PFSK-1 (cell line): ENCODE data around the gene KCNQ2.

ENCODE experiments used
- FOXP2 ChIP-seq: optimal IDR thresholded peaks from 2 replicates; pipeline ENCODE3; 2011; ENCODE audit warnings: borderline replicate concordance, control low read depth, inconsistent platforms; ENCODE audit not compliant: insufficient read depth; ENCODE audit errors: extremely low read length, extremely low read depth
- POLR2AphosphoS5 ChIP-seq: IDR thresholded peaks from 2 replicates; pipeline ENCODE4 v1.6.1; 2012; ENCODE audit warnings: low read depth, mild to moderate bottlenecking, control low read depth, low read length, moderate library complexity
- SIN3A ChIP-seq: IDR thresholded peaks from 2 replicates; pipeline ENCODE4 v1.6.1; 2012; ENCODE audit warnings: mild to moderate bottlenecking, low read length, moderate library complexity, borderline replicate concordance; ENCODE audit not compliant: insufficient read depth
- TAF1 ChIP-seq: IDR thresholded peaks from 2 replicates; pipeline ENCODE4 v1.6.1; 2012; ENCODE audit warnings: low read length, control low read depth, borderline replicate concordance; ENCODE audit not compliant: insufficient read depth
- TF ChIP-seq, protein P1 (sequence below), 2 experiments: IDR thresholded peaks; 2 replicates each; pipeline versions ENCODE4 v1.6.1 to v1.8.0; 2011 to 2012; ENCODE audit warnings: low read depth in 2 of 2, low read length in 2 of 2, control low read depth in 1 of 2, inconsistent platforms in 1 of 2, mild to moderate bottlenecking in 1 of 2, moderate library complexity in 1 of 2; ENCODE audit not compliant: insufficient read depth in 1 of 2

The KCNQ2 gene

DNA sequence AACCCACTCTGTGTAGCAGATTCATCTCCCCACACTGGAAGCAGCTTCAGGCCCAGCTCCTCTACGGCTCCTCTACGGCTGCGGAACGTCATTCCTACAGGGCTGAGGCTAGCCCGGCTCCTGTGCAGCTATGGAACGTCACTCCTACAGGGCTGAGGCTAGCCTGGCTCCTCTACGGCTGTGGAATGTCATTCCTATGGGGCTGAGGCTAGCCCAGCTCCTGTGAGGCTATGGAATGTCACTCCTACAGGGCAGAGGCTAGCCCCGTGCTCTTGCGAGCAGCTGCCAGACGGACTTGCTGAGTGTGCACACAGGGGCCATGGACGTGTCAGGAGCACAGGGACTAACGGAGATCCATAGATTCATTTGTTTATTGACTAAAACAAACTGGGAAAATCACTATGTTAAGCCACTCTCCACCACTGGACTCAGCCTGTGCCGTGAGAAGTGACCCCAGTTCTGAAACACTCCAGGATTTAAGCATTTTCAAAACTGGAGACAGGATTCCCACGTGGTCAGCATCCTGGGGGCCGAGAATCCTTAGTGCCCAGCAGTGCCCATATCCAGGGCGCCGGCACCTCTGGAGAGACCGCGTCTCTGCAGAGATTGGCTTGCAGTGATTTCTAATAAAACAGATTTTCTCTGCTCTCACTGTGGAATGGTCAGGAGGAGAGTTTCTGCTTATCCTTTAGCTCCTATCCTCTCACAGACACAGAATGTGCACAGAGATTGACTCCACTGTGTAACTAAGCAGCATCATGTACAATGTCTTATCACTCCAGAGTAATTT, 5.0 kb downstream of the KCNQ2 start:
- TF ChIP-seq SIN3A (no peak), FOXP2 (no peak), TAF1 (no peak), POLR2AphosphoS5 (no peak)
- TF ChIP-seq, protein P1, sequence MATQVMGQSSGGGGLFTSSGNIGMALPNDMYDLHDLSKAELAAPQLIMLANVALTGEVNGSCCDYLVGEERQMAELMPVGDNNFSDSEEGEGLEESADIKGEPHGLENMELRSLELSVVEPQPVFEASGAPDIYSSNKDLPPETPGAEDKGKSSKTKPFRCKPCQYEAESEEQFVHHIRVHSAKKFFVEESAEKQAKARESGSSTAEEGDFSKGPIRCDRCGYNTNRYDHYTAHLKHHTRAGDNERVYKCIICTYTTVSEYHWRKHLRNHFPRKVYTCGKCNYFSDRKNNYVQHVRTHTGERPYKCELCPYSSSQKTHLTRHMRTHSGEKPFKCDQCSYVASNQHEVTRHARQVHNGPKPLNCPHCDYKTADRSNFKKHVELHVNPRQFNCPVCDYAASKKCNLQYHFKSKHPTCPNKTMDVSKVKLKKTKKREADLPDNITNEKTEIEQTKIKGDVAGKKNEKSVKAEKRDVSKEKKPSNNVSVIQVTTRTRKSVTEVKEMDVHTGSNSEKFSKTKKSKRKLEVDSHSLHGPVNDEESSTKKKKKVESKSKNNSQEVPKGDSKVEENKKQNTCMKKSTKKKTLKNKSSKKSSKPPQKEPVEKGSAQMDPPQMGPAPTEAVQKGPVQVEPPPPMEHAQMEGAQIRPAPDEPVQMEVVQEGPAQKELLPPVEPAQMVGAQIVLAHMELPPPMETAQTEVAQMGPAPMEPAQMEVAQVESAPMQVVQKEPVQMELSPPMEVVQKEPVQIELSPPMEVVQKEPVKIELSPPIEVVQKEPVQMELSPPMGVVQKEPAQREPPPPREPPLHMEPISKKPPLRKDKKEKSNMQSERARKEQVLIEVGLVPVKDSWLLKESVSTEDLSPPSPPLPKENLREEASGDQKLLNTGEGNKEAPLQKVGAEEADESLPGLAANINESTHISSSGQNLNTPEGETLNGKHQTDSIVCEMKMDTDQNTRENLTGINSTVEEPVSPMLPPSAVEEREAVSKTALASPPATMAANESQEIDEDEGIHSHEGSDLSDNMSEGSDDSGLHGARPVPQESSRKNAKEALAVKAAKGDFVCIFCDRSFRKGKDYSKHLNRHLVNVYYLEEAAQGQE (IDR thresholded peaks at IDR 0.05; ENCODE audit: insufficient read depth in 1 of 2, low read depth in 2 of 2, low read length in 2 of 2): no peak

DNA sequence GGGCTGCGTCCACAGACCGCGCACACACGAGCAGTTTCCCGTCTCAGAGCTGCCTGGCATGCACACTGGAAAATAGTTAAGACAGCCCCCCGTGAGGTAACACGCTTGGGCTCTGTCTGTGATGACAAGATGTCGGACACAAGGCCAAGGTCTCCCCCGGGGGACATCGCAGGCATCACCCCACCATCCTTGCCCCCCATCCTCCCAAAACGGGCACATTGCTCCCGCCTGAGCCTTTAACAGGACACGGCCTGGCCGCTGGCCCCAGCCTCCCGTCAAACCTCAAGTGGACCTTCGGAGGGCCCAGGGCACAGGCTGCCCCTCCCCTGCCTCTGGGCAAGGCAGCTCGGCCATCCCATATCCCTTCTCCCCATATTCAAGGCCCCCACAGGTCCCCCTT, 5.6 kb downstream of the KCNQ2 start:
- TF ChIP-seq TAF1 (no peak), FOXP2 (no peak), POLR2AphosphoS5 (no peak), SIN3A (no peak)
- TF ChIP-seq, protein P1 (IDR thresholded peaks at IDR 0.05; ENCODE audit: insufficient read depth in 1 of 2, low read depth in 2 of 2, low read length in 2 of 2): no peak

DNA sequence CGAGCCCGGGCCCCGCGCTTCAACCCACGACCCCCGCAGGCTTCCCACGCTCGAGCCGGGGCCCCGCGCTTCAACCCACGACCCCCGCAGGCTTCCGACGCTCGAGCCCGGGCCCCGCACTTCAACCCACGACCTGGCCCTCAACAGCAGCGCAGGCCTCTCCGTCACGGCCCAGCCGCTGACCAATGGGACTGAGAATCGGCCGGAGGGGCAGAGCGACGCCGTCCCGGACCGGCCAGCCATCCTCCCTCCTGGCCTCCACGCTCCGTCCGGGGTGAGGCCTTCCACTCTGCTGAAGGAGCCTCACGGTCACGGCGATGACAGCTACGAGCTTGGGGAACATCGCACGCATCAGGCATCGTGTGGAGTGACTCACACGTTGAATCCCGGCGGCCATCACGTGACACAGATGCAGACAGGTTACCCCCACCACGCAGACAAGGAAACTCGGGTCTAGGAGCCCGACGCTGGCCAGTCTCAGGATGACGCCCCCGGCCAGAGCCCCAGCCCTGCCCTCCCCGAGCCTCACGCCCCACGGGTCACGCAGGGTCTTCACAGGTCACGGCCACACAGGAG, 6.1 kb downstream of the KCNQ2 start:
- TF ChIP-seq, protein P1 (IDR thresholded peaks at IDR 0.05; ENCODE audit: insufficient read depth in 1 of 2, low read depth in 2 of 2, low read length in 2 of 2): no peak
- TF ChIP-seq TAF1: no peak
- no peak for TF ChIP-seq FOXP2
- no peak for TF ChIP-seq SIN3A
- TF ChIP-seq POLR2AphosphoS5: no peak

DNA sequence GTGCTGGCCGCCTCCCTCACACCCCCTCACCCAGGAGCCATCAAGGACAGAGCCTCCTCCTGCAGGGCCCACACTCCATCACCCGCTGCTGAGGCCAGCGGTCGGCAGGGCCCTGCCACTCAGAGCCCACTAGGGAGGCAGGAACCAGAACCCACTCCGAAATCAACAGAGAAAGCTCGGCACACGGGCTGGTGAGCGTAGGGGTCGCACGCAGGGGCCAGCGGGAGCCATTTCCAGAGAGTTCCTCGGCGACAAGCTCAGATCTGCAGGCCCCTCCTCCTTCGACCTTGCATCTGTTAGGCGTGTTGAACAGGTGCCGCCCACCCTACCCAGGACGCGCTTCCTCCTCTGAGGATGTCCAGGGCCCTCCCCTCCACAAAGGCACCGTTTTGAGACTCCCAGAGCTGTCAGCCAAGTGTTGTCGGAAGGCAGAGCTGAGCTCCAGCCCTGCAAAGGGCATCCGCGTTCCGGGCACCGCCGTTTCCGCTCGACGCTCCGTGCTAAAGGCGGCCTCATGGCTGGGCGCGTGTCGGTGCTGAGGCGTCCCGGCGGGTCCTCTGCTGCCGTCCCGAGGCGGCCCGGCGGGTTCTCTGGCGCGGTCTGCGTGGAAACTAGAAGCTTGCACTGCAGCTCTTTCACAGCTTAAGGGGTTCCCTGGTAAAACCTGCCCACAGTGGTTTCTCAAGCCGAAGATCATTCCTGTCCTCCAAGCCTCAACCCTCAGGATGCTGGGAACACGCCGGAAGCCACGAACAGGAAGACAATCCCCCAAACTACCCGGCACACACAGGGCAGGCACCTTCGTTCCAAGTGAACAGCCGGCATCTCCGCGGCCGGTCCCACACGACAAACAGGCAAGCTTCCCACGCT, 6.8 kb downstream of the KCNQ2 start:
- TF ChIP-seq, protein P1 (IDR thresholded peaks at IDR 0.05; ENCODE audit: insufficient read depth in 1 of 2, low read depth in 2 of 2, low read length in 2 of 2): no peak
- no peak for TF ChIP-seq POLR2AphosphoS5
- no peak for TF ChIP-seq TAF1
- no peak for TF ChIP-seq FOXP2
- TF ChIP-seq SIN3A: no peak
